Adrenal gland (tissue), 12 donors: ENCODE measurements around the gene EVL. TPM values are rescaled to one million over a fixed set of nuclear protein-coding genes. Genes with fewer than 3 reads are reported as not detected.

Experiments
- DNase-seq, 7 donors: peaks; one replicate each; pipeline ENCODE4 v3.0.0-alpha.2; 2019 to 2020
- H3K27ac ChIP-seq, 5 donors: fragments of 200-600 bp; sonication (generic) in 4 of 5; 1 replicate in 3 of 5; 2 replicates in 2 of 5; pipeline versions ENCODE4 v1.5.1 to v1.8.0; 2016 to 2020; ENCODE audit warnings: mild to moderate bottlenecking in 1 of 5
- H3K27me3 ChIP-seq: fragments of 200-600 bp; 2 replicates; pipeline ENCODE4 v1.8.0; 2021
- H3K36me3 ChIP-seq, 2 donors: fragments of 200-600 bp; replicated peaks in 1 of 2; 1 replicate in 1 of 2; 2 replicates in 1 of 2; pipeline versions ENCODE4 v1.5.1 to v1.8.0; 2018 to 2022
- H3K4me1 ChIP-seq, 2 donors: fragments of 200-600 bp; replicated peaks in 1 of 2; 1 replicate in 1 of 2; 2 replicates in 1 of 2; pipeline versions ENCODE4 v1.5.1 to v1.8.0; 2018 to 2021
- H3K4me3 ChIP-seq, 4 donors: fragments of 200-600 bp; sonication (generic) in 3 of 4; one replicate each; pipeline ENCODE4 v1.5.1; 2016 to 2018
- H3K9me3 ChIP-seq, 3 donors: fragments of 200-600 bp; sonication (generic) in 1 of 3; replicated peaks in 1 of 3; 1 replicate in 2 of 3; 2 replicates in 1 of 3; pipeline versions ENCODE4 v1.5.1 to v1.8.0; 2016 to 2021
- POLR2A ChIP-seq, 2 donors: fragments of 450-650 bp; IDR thresholded peaks; one replicate each; pipeline ENCODE4 v1.6.1; 2017; ENCODE audit warnings: antibody characterized with exemption in 2 of 2, mild to moderate bottlenecking in 2 of 2, moderate library complexity in 1 of 2
- WGBS, 4 donors: extraction: QIAGEN DNeasy Blood & Tissue Kit in 2 of 4; methylation state at CpG; one replicate each; pipeline versions ENCODE4 v1.1.5 to v1.1.7; 2013 to 2017; 5-methylcytosine and 5-hydroxymethylcytosine counted together
- intact Hi-C, 2 donors: fragments of 100-400 bp; cut with DNase I; formaldehyde crosslinking; loops; one replicate each; pipeline versions ENCODE4 v1.14.1 to v1.15.0; 2022 to 2023
- microRNA counts, 2 donors: library from miRNA; unstranded; fragments of <30 nt; microRNA quantifications; one replicate each; lab custom pipeline; 2016
- microRNA-seq, 3 donors: library from miRNA; unstranded; fragments of <30 nt; microRNA quantifications; one replicate each; pipeline ENCODE4, GENCODE V29; 2017 to 2020
- polyA plus RNA-seq, 3 donors: library from polyadenylated mRNA; stranded (reverse); fragments of 200-250 nt in 2 of 3; fragments of 350-450 nt in 1 of 3; fragmentation: Illumina TruSeq in 1 of 3; extraction: RNeasy Lipid Tissue Mini Kit (QIAGEN cat#74804) in 1 of 3; gene quantifications; one replicate each; pipeline ENCODE4 v1.2.3, GENCODE V29; 2013 to 2014
- small RNA-seq, 2 donors: library from RNA; depleted of rRNA; stranded (forward); fragments of <200 nt; gene quantifications; one replicate each; pipeline ENCODE3, GENCODE V24; 2016
- total RNA-seq, 9 donors: library from RNA; depleted of rRNA in 4 of 9; stranded (reverse); fragments of >200 nt in 4 of 9; fragments of 120-200 nt in 1 of 9; fragmentation: NEBNext Ultra II Directional in 1 of 9; extraction: Animal tissue kit (Norgen Biotek cat#: 25700) in 1 of 9; gene quantifications; one replicate each; pipeline versions ENCODE4 v1.1.0 to v1.2.4, GENCODE V29; 2013 to 2023
- TF ChIP-seq, protein P1 (sequence below), 6 experiments: fragments of 450-650 bp in 4 of 6; fragments of 200-600 bp in 2 of 6; sonication (generic) in 1 of 6; IDR thresholded peaks; 1 replicate in 5 of 6; 2 replicates in 1 of 6; pipeline versions ENCODE4 v1.5.1 to v1.8.0; 2016 to 2021; ENCODE audit warnings: antibody characterized with exemption in 6 of 6, mild to moderate bottlenecking in 2 of 6, moderate library complexity in 1 of 6
- donor health status: healthy with polysubstance abuse.
- donor health status: Bipolar disorder and iron deficiency.
- donor health status: DM: yes; HTN: yes; CAD: no.
- donor health status: DM: no; HTN: no; CAD: no.
- donor health status: DM: no; HTN: no; CAD: no.
- donor health status: DM: yes; HTN: yes; CAD: no.

EVL gene
- total and polyA plus RNA-seq, 12 donors, result 23.7 to 209 (median 46.8) TPM

DNA sequence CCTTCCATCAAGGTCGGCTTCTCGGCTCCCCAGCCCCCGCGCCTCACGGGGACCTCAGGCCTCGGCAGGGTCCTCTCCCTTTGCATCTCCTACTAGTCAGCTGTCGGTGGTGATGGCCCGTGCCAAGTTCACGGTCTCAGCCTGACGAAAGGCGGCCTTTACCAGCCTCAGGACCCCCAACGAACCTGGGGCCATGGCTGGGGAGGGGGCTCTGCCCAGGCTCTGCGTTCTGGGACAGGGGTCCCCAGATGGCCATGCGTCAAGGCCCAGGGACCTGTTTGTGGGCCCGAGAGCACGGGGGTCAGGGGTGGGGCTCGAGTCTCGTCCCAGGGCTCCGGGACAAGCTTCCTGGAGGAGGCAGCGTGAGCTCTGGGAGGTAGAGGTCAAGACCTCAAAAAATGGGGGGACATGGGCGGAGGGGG is 127.0 kb downstream of the EVL start:
- TF ChIP-seq, protein P1, sequence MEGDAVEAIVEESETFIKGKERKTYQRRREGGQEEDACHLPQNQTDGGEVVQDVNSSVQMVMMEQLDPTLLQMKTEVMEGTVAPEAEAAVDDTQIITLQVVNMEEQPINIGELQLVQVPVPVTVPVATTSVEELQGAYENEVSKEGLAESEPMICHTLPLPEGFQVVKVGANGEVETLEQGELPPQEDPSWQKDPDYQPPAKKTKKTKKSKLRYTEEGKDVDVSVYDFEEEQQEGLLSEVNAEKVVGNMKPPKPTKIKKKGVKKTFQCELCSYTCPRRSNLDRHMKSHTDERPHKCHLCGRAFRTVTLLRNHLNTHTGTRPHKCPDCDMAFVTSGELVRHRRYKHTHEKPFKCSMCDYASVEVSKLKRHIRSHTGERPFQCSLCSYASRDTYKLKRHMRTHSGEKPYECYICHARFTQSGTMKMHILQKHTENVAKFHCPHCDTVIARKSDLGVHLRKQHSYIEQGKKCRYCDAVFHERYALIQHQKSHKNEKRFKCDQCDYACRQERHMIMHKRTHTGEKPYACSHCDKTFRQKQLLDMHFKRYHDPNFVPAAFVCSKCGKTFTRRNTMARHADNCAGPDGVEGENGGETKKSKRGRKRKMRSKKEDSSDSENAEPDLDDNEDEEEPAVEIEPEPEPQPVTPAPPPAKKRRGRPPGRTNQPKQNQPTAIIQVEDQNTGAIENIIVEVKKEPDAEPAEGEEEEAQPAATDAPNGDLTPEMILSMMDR (IDR thresholded peaks at IDR 0.05), result no peak
- Histone ChIP-seq H3K4me1 (peaks cover 7 to 12% of the 10 kb centered on the region in 2 donors), H3K27ac (peak overlapping the region; percentile 57 to 93 (median 82)), H3K4me3 (peak overlapping the region in 2 of 4 donors; percentile 23 to 53), H3K9me3 (no peaks in the 10 kb centered on the region), H3K27me3 (no peaks in the 10 kb centered on the region), H3K36me3 (no peaks in the 10 kb centered on the region)
- intact Hi-C loops, result loop anchor here (5.0 to 10.0 kb wide), 2 partner anchors 207 to 210 kb away; no protein-coding TSS in a partner anchor
- peak in 6 of 7 donors; percentile 32 to 70 (median 48) for DNase-seq
- 33 to 43% (median 40%) methylated on average over 11 to 21 of the region's 21 CpGs for WGBS, 4 donors

DNA sequence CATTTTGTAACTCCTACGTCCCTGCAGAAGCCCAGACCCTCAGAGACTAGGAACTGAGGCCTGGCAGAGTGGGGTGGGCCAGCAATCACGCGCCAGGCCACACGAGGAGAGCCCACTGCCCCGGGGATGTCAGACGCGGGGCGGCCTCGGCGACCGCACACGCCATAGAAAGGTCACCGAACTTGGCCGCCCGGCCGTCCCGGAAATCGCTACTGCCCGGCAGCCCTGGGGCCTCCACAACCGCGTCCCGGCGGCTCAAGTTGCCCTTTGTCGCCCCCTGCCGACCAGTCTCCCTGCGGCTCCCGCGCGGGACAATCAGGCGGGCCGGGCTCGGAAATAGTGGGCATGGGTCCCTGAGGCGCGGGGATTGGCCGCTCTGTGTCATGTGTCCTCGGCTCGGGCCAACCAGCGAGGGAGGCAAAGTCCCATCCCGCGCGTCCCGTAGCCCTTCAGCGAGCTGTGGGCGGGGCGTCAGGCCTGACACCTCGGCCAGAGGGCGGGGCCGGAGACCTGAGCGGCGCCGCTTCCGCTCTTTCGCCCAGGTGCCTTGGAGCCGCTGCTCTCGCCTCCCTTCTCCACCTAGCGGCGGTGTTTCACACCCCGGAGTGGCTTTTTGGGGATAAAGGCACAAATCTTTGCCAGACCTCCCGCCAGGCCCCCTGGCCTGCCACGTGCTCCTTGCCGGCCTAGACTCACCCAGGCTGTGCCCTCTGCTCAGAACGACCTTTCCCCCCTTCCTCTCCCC is 127.6 kb downstream of the EVL start:
- peak; percentile 99 to 100 (median 100) for DNase-seq
- Histone ChIP-seq H3K36me3 (no peaks in the 10 kb centered on the region), H3K4me1 (peaks cover 7 to 12% of the 10 kb centered on the region in 2 donors), H3K27ac (peak overlapping the region; percentile 57 to 93 (median 82)), H3K9me3 (no peaks in the 10 kb centered on the region), H3K4me3 (peak overlapping the region in 2 of 4 donors; percentile 23 to 53), H3K27me3 (no peaks in the 10 kb centered on the region)
- WGBS, 4 donors, result 0 to 6% (median 1%) methylated on average over 4 to 62 of the region's 62 CpGs
- peak; percentile 45 to 62 for TF ChIP-seq POLR2A (IDR thresholded peaks at IDR 0.05)
- TF ChIP-seq, protein P1 (IDR thresholded peaks at IDR 0.05), result peak; percentile 84 to 96 (median 90)
- intact Hi-C loops, result loop anchor here (5.0 to 10.0 kb wide), 2 partner anchors 208 to 211 kb away; no protein-coding TSS in a partner anchor

MicroRNAs encoded within 50 kb of the gene (microRNA counts, 767-probe panel; counts per million panel counts)
- 0 counts per million in 2 donors for microRNA hsa-miR-151b (lab: Ali Mortazavi, UCI)
- 5,584 to 6,402 counts per million in 2 donors for microRNA hsa-miR-342-3p (lab: Ali Mortazavi, UCI)
- 0 counts per million in 2 donors for microRNA hsa-miR-342-5p (lab: Ali Mortazavi, UCI)

Small RNAs within 50 kb of the gene (microRNA-seq; reads per million reads assigned to microRNA genes)
- gene MIR151B (82.7 to 177 (median 172) reads per million in 3 donors), gene MIR342 (1,527 to 3,242 (median 1,622) reads per million in 3 donors)

Small RNAs within 50 kb of the gene (small RNA-seq; reads per million reads assigned to genes)
- gene MIR151B, result 3.7 to 9.8 reads per million in 2 donors
- 91.9 to 115 reads per million in 2 donors for gene MIR342

Other genes starting within 250 kb of the EVL start
- gene DEGS2, start 94.2 kb downstream of the EVL start, total RNA-seq, result under 1 TPM in 7 of 9 donors, not detected in 2; 0.06 to 0.69 (median 0.20) TPM
- under 1 TPM in 2 of 3 donors, not detected in 1; 0.32 to 0.47 TPM for gene DEGS2, start 94.2 kb downstream of the EVL start, polyA plus RNA-seq
- 10 to 100 TPM; 40.0 to 79.7 (median 53.7) TPM for gene YY1, start 173.7 kb downstream of the EVL start, total RNA-seq
- 10 to 100 TPM; 20.1 to 57.3 (median 32.7) TPM for gene YY1, start 173.7 kb downstream of the EVL start, polyA plus RNA-seq
- gene SLC25A29, start 241.0 kb downstream of the EVL start, total RNA-seq, result 100 to 1,000 TPM in 2 of 9 donors, 10 to 100 TPM in 7; 31.2 to 118 (median 86.4) TPM
- gene SLC25A29, start 241.0 kb downstream of the EVL start, polyA plus RNA-seq, result 100 to 1,000 TPM in 2 of 3 donors, 1 to 10 TPM in 1; 9.0 to 277 (median 150) TPM